ENCODE results near the gene TMEM238. TPM values are rescaled to one million over a fixed set of nuclear protein-coding genes. Genes with fewer than 3 reads are reported as not detected.
"Not testable (repeated sequence)": the region's sequence is repeated elsewhere in the genome, so short reads cannot be mapped to it uniquely, and the experiment has no call there.

TMEM238 gene
- total RNA-seq, 1 experiment from 2014 or later: 18.1 TPM

- DNase-seq: no peak
- TF ChIP-seq CTCF (IDR thresholded peaks at IDR 0.05; ENCODE audit: insufficient read depth in 1 of 2, low read depth in 1 of 2, low read length in 1 of 2, severe bottlenecking in 1 of 2, unreplicated experiment in 1 of 2): no peak
- H3K4me1 ChIP-seq: peaks cover 18% of the 10 kb centered on the region
- Mint-ChIP-seq H3K9me3 (ENCODE audit: unreplicated experiment) (peaks cover 11% of the 10 kb centered on the region), H3K4me1 (ENCODE audit: low read depth, unreplicated experiment) (peaks cover 14% of the 10 kb centered on the region), H3K36me3 (ENCODE audit: insufficient read depth, unreplicated experiment) (peaks cover 84% of the 10 kb centered on the region), H3K27me3 (ENCODE audit: insufficient read depth, unreplicated experiment) (peaks cover 5% of the 10 kb centered on the region), H3K27ac (ENCODE audit: unreplicated experiment) (peak overlapping the region; percentile 99), H3K4me3 (ENCODE audit: unreplicated experiment) (peak overlapping the region; percentile 93)
- peaks cover 9% of the 10 kb centered on the region; the same call in 1 of the 2 replicates for H3K36me3 ChIP-seq (ENCODE audit: control insufficient read depth, insufficient read depth, low read length)
- H3K4me3 ChIP-seq (ENCODE audit: low read depth, low read length): peak overlapping the region; percentile 94
- peaks cover 13% of the 10 kb centered on the region; the same call in 1 of the 2 replicates for H3K9me3 ChIP-seq
- BruUV-seq (replicated peaks): TSS peak; percentile 53
- ChIA-PET CTCF (no interaction called here), POLR2A (interaction anchor here (0.6 to 1.8 kb wide), 4 partner anchors 21 to 1626 kb away, joined by 3 to 24 read pairs (median 8); partner anchors contain the start of genes KMT5C, RPL28 and ZNF580)
- no peaks in the 10 kb centered on the region for H3K27me3 ChIP-seq (replicated peaks; ENCODE audit: control insufficient read depth, insufficient read depth, low read length)
- intact Hi-C loops (cut with micrococcal nuclease; ENCODE audit: unreplicated experiment): loop anchor here (10.0 kb wide), 1 partner anchor 99 kb away; no protein-coding TSS in a partner anchor
Observed at GRCh38 chr19:55406091-55406825, 22.2 kb upstream of the TMEM238 start.

GRCh38 chr19:55405638-55406037 lies 21.5 kb upstream of the TMEM238 start:
- TF ChIP-seq CTCF (IDR thresholded peaks at IDR 0.05; ENCODE audit: insufficient read depth in 1 of 2, low read depth in 1 of 2, low read length in 1 of 2, severe bottlenecking in 1 of 2, unreplicated experiment in 1 of 2): no peak
- peaks cover 14% of the 10 kb centered on the region for H3K4me1 Mint-ChIP-seq (ENCODE audit: low read depth, unreplicated experiment)
- peaks cover 91% of the 10 kb centered on the region for H3K36me3 Mint-ChIP-seq (ENCODE audit: insufficient read depth, unreplicated experiment)
- intact Hi-C loops (cut with micrococcal nuclease; ENCODE audit: unreplicated experiment): loop anchor here (10.0 kb wide), 1 partner anchor 99 kb away; no protein-coding TSS in a partner anchor
- H3K9me3 Mint-ChIP-seq (ENCODE audit: unreplicated experiment): peaks cover 11% of the 10 kb centered on the region
- H3K36me3 ChIP-seq (ENCODE audit: control insufficient read depth, insufficient read depth, low read length): peaks cover 9% of the 10 kb centered on the region; the same call in 1 of the 2 replicates
- POLR2A ChIA-PET: interaction anchor here (0.6 kb wide), 2 partner anchors 235 to 1625 kb away, joined by 3 to 8 read pairs; partner anchors contain the start of gene ZNF580
- H3K4me3 ChIP-seq (ENCODE audit: low read depth, low read length): no peak overlapping the region
- H3K27me3 Mint-ChIP-seq (ENCODE audit: insufficient read depth, unreplicated experiment): peaks cover 3% of the 10 kb centered on the region
- CTCF ChIA-PET: no interaction called here
- no peaks in the 10 kb centered on the region for H3K27me3 ChIP-seq (replicated peaks; ENCODE audit: control insufficient read depth, insufficient read depth, low read length)
- no peak for DNase-seq
- H3K4me3 Mint-ChIP-seq (ENCODE audit: unreplicated experiment): peak overlapping the region; percentile 93
- peaks cover 18% of the 10 kb centered on the region for H3K4me1 ChIP-seq
- no TSS peak for BruUV-seq (replicated peaks)
- H3K9me3 ChIP-seq: peaks cover 13% of the 10 kb centered on the region; the same call in 1 of the 2 replicates
- H3K27ac Mint-ChIP-seq (ENCODE audit: unreplicated experiment): peak overlapping the region; percentile 99

GRCh38 chr19:55402509-55402908 lies 18.4 kb upstream of the TMEM238 start:
- Mint-ChIP-seq H3K9me3 (ENCODE audit: unreplicated experiment) (no peaks in the 10 kb centered on the region), H3K27me3 (ENCODE audit: insufficient read depth, unreplicated experiment) (no peaks in the 10 kb centered on the region), H3K27ac (ENCODE audit: unreplicated experiment) (no peak overlapping the region), H3K4me1 (ENCODE audit: low read depth, unreplicated experiment) (peaks cover 14% of the 10 kb centered on the region), H3K36me3 (ENCODE audit: insufficient read depth, unreplicated experiment) (peaks cover 96% of the 10 kb centered on the region), H3K4me3 (ENCODE audit: unreplicated experiment) (no peak overlapping the region)
- no peaks in the 10 kb centered on the region for H3K27me3 ChIP-seq (replicated peaks; ENCODE audit: control insufficient read depth, insufficient read depth, low read length)
- DNase-seq: no peak
- peaks cover 12% of the 10 kb centered on the region; the same call in 1 of the 2 replicates for H3K4me1 ChIP-seq
- POLR2A ChIA-PET: interaction anchor here (0.7 kb wide), 1 partner anchor 63 kb away, joined by 3 read pairs; the partner anchor contains the start of gene KMT5C
- intact Hi-C loops (cut with micrococcal nuclease; ENCODE audit: unreplicated experiment): loop anchor here (10.0 kb wide), 1 partner anchor 102 kb away; no protein-coding TSS in a partner anchor
- no peak overlapping the region for H3K4me3 ChIP-seq (ENCODE audit: low read depth, low read length)
- TF ChIP-seq CTCF (IDR thresholded peaks at IDR 0.05; ENCODE audit: insufficient read depth in 1 of 2, low read depth in 1 of 2, low read length in 1 of 2, severe bottlenecking in 1 of 2, unreplicated experiment in 1 of 2): no peak
- no TSS peak for BruUV-seq (replicated peaks)
- peaks cover 9% of the 10 kb centered on the region; the same call in 1 of the 2 replicates for H3K36me3 ChIP-seq (ENCODE audit: control insufficient read depth, insufficient read depth, low read length)
- CTCF ChIA-PET: no interaction called here
- H3K9me3 ChIP-seq: no peaks in the 10 kb centered on the region

GRCh38 chr19:55401390-55401789 lies 17.3 kb upstream of the TMEM238 start:
- BruUV-seq (replicated peaks); POLR2A ChIA-PET; H3K27me3 ChIP-seq (replicated peaks; ENCODE audit: control insufficient read depth, insufficient read depth, low read length); H3K36me3 ChIP-seq (ENCODE audit: control insufficient read depth, insufficient read depth, low read length); H3K4me3 ChIP-seq (ENCODE audit: low read depth, low read length); H3K27ac Mint-ChIP-seq (ENCODE audit: unreplicated experiment); H3K9me3 Mint-ChIP-seq (ENCODE audit: unreplicated experiment); CTCF ChIA-PET; H3K4me1 ChIP-seq; H3K4me3 Mint-ChIP-seq (ENCODE audit: unreplicated experiment); H3K9me3 ChIP-seq; DNase-seq; H3K27me3 Mint-ChIP-seq (ENCODE audit: insufficient read depth, unreplicated experiment): not testable (repeated sequence)
- peaks cover 11% of the 10 kb centered on the region for H3K4me1 Mint-ChIP-seq (ENCODE audit: low read depth, unreplicated experiment)
- peaks cover 89% of the 10 kb centered on the region for H3K36me3 Mint-ChIP-seq (ENCODE audit: insufficient read depth, unreplicated experiment)
- intact Hi-C loops (cut with micrococcal nuclease; ENCODE audit: unreplicated experiment): loop anchor here (10.0 kb wide), 1 partner anchor 103 kb away; no protein-coding TSS in a partner anchor
